Measurements from ENCODE around the gene SAMD4A. TPM values are rescaled to one million over a fixed set of nuclear protein-coding genes. Genes with fewer than 3 reads are reported as not detected.

Gene SAMD4A
- total and polyA plus RNA-seq, 8 donors: 2.9 to 12.2 (median 9.4) TPM

DNA sequence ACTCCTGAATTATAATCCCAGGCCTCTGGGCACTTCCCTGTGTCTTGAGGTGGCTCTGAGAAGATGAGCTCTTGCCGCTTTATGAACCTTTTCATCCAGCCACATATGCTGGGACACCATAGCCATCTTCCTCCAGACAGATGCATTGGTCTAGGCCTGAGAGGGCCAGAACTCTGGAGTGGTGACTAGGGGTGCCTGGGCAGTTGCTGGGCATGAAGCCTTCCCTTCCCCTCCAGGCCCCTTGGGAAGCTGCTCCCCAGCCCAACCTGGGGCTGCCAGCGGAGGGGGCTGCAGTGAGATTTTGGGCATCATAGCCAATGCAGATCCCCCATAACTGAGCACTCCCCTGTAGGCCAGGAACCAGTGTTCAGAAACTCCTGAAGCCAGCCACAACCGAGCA, 200.5 kb downstream of the SAMD4A start:
- DNase-seq: no peak
- no peaks in the 10 kb centered on the region for H3K27me3 ChIP-seq
- no peak for FAIRE-seq
- no peaks in the 10 kb centered on the region for H3K36me3 ChIP-seq
- H3K4me3 ChIP-seq: no peak overlapping the region
- TF ChIP-seq CTCF (IDR thresholded peaks at IDR 0.05): no peak
- no peak overlapping the region for H3K27ac ChIP-seq
- 95 to 100% methylated on average over 3 of the region's 3 CpGs for WGBS, 2 donors
- no peak for ATAC-seq
- H3K9me3 ChIP-seq: no peaks in the 10 kb centered on the region
- peaks cover 0 to under 1% (median 0%) of the 10 kb centered on the region in 3 donors for H3K4me1 ChIP-seq
- intact Hi-C loops (cut with DNase I): loop anchor here in 2 of 3 donors (5.0 to 10.0 kb wide), 2 partner anchors 83 to 195 kb away; no protein-coding TSS in a partner anchor

DNA sequence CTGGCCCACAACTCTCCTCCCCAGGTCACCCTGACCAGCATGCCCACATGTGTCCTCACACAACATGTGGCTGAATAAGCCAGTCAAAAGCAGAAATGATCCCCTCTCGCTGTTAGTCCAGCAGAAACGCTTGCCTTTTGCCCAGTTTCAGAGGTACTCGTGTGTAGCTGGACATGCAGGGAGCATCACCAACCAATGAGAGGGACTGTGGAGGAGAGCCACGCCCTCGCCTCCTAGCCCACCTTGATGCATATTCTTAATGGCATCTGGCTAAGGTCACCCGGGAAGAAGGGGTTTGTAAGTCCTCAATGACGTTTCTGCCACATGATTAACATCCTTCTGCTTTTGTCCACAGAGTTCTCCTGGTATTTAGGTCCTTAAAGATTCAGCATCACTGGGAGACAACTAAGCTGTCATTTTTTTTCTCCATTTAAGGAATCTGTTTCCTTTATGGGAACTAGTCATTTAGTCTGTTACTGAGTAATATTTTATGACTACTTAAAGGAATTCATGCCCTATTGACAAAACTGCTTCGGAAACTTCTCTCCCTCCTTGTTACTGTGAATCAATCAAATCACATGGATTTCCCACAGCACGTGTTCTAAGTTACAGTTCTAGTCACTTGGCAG, 201.7 kb downstream of the SAMD4A start:
- TF ChIP-seq CTCF (IDR thresholded peaks at IDR 0.05): no peak
- Histone ChIP-seq H3K36me3 (no peaks in the 10 kb centered on the region), H3K27ac (no peak overlapping the region)

GRCh38 chr14:54769951-54770863, 203.3 kb downstream of the SAMD4A start:
- TF ChIP-seq CTCF (IDR thresholded peaks at IDR 0.05): no peak
- 78 to 81% methylated on average over 14 of the region's 14 CpGs for WGBS, 2 donors
- Histone ChIP-seq H3K4me1 (peaks cover 0 to 7% (median 0%) of the 10 kb centered on the region in 3 donors), H3K9me3 (no peaks in the 10 kb centered on the region), H3K27ac (no peak overlapping the region), H3K27me3 (no peaks in the 10 kb centered on the region), H3K36me3 (no peaks in the 10 kb centered on the region), H3K4me3 (no peak overlapping the region)
- ATAC-seq: no peak
- no peak for FAIRE-seq
- intact Hi-C loops (cut with DNase I): loop anchor here in 2 of 3 donors (5.0 to 10.0 kb wide), 2 partner anchors 85 to 198 kb away; no protein-coding TSS in a partner anchor
- DNase-seq: no peak

More for the DNA sequence above, 201.7 kb downstream of the SAMD4A start:
- Histone ChIP-seq H3K4me1 (peaks cover 0 to 7% (median 0%) of the 10 kb centered on the region in 3 donors), H3K4me3 (no peak overlapping the region), H3K27me3 (no peaks in the 10 kb centered on the region), H3K9me3 (no peaks in the 10 kb centered on the region)
- ATAC-seq (no peak), DNase-seq (no peak), FAIRE-seq (no peak)
- 78 to 79% methylated on average over 9 of the region's 9 CpGs for WGBS, 2 donors
- intact Hi-C loops (cut with DNase I): loop anchor here in 2 of 3 donors (5.0 to 10.0 kb wide), 2 partner anchors 84 to 196 kb away; no protein-coding TSS in a partner anchor

- peaks cover 0 to 7% (median 0%) of the 10 kb centered on the region in 3 donors for H3K4me1 ChIP-seq
- no peak for DNase-seq
- no peaks in the 10 kb centered on the region for H3K27me3 ChIP-seq
- WGBS, 2 donors: 70% methylated on average over 6 of the region's 6 CpGs
- ATAC-seq: no peak
- H3K27ac ChIP-seq: no peak overlapping the region
- intact Hi-C loops (cut with DNase I): loop anchor here in 1 of 3 donors (5.0 kb wide), 1 partner anchor 199 kb away; no protein-coding TSS in a partner anchor
- H3K9me3 ChIP-seq: no peaks in the 10 kb centered on the region
- H3K36me3 ChIP-seq: no peaks in the 10 kb centered on the region
- TF ChIP-seq CTCF (IDR thresholded peaks at IDR 0.05): no peak
- no peak for FAIRE-seq
- no peak overlapping the region for H3K4me3 ChIP-seq
Observed at GRCh38 chr14:54771411-54772027, 204.6 kb downstream of the SAMD4A start.
